Lower leg skin (tissue), 4 donors: ENCODE results near the gene CRAT. TPM values are rescaled to one million over a fixed set of nuclear protein-coding genes. Genes with fewer than 3 reads are reported as not detected.
A peak's percentile ranks its signal among the peaks of the same experiment; 100 is the strongest.

Experiments used
- DNase-seq, 2 donors: peaks; one replicate each; pipeline ENCODE4 v3.0.0-alpha.2; 2019; ENCODE audit warnings: low spot score in 2 of 2
- H3K4me3 ChIP-seq: fragments of 200-600 bp; sonication (generic); 2 replicates; pipeline ENCODE4 v1.5.1; 2017; ENCODE audit warnings: mild to moderate bottlenecking, low read depth; ENCODE audit not compliant: poor library complexity, severe bottlenecking
- POLR2A ChIP-seq, 2 donors: fragments of 450-650 bp; IDR thresholded peaks; one replicate each; pipeline ENCODE4 v1.6.1; 2016 to 2017; ENCODE audit warnings: antibody characterized with exemption in 2 of 2, mild to moderate bottlenecking in 1 of 2, moderate library complexity in 1 of 2
- WGBS, 2 donors: methylation state at CpG; one replicate each; pipeline ENCODE4 v1.1.5; 2018; 5-methylcytosine and 5-hydroxymethylcytosine counted together
- intact Hi-C: fragments of 100-400 bp; cut with DNase I; formaldehyde crosslinking; loops from one replicate; pipeline ENCODE4 v1.15.0; 2023; ENCODE audit warnings: low total_unique reads
- total RNA-seq, 4 donors: library from RNA; depleted of rRNA; stranded (reverse); fragments of >200 nt; gene quantifications; one replicate each; pipeline ENCODE4 v1.1.0, GENCODE V29; 2016
- TF ChIP-seq, protein P1 (sequence below), 3 donors: fragments of 450-650 bp; IDR thresholded peaks; one replicate each; pipeline ENCODE4 v1.5.1; 2016; ENCODE audit warnings: antibody characterized with exemption in 3 of 3, mild to moderate bottlenecking in 3 of 3, moderate library complexity in 2 of 3

Gene CRAT
- total RNA-seq, 4 donors from 2014 or later: 13.7 to 78.2 (median 31.3) TPM

DNA sequence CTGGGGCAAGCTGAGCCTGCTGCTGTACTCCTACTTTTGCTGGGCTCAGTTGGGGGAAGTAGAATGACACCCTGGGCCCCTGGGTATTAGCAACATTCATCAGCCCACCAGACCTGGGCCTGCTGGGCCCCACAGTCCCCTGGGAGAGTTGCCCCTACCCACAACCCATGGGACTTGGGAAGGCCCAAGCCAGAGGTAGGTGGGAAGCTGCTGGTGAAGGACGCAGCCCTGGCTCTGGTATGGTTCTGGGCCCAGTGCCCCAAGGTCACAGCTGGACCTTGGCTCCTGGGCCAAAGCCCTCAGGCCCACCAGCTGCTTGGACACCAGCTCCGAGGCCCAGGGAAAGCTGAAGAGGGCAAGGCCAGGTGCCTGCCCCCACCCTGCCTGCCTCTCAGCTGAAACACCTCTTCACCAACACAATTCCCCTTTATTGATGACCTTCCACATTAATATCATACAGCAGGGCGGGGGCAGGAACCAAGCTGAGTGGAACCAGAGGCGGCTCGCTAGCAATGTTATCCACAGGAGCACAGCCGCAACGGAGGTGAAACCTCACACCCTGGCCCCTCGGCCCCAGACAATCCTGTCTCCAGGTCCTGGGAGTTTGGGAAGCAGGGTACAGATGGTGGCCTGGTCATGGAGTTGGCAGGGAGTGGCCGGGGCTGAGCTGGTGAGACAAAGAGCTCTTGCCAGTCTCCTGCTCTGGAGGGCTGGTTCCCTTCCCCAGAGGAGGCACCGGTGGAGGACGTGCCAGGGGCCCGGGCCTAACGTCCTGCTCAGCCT, 16.0 kb downstream of the CRAT start:
- intact Hi-C loops: no loop called here
- DNase-seq: peak in 1 of 2 donors; percentile 80
- no peak overlapping the region for H3K4me3 ChIP-seq
- TF ChIP-seq, protein P1, sequence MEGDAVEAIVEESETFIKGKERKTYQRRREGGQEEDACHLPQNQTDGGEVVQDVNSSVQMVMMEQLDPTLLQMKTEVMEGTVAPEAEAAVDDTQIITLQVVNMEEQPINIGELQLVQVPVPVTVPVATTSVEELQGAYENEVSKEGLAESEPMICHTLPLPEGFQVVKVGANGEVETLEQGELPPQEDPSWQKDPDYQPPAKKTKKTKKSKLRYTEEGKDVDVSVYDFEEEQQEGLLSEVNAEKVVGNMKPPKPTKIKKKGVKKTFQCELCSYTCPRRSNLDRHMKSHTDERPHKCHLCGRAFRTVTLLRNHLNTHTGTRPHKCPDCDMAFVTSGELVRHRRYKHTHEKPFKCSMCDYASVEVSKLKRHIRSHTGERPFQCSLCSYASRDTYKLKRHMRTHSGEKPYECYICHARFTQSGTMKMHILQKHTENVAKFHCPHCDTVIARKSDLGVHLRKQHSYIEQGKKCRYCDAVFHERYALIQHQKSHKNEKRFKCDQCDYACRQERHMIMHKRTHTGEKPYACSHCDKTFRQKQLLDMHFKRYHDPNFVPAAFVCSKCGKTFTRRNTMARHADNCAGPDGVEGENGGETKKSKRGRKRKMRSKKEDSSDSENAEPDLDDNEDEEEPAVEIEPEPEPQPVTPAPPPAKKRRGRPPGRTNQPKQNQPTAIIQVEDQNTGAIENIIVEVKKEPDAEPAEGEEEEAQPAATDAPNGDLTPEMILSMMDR (IDR thresholded peaks at IDR 0.05): no peak
- no peak for TF ChIP-seq POLR2A (IDR thresholded peaks at IDR 0.05)
- 87 to 88% methylated on average over 9 to 12 of the region's 13 CpGs for WGBS, 2 donors

DNA sequence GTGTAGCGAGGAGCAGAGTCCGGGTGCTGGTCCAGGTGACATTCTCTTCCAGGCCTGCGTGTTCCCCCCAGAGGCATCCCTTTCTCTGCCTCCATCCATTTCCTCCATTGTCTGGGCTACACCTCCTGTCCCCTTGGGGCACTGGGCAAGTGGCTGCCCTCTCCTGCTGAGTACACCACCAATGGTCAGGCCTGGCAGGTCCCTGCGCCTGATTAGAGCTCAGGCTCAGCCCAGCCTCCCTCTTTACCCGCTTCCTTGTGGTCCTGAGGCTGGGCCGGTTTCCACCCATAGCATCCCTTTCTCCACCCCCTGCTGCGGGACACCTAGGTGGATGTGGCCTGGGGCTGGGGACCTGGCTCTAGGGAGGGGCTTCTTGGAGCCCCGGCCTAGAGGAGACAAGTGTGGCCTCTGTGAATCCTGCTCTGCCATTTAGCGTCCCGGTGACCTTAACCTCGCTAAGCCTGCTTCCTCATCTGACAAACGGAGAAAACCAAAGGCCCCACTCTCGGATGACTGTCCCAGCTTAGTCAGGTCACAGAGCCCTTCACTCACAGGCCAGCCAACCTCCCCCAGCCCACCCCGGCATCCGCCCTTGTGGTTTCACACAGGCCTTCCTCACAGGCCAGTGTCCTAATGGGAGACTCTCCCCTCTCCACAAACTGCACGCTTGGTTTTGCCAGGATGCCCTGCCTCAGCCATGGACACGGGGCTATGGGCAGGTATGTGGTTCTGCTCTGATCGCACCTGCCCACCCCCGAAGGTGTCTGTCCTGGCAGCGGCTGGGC, 16.8 kb downstream of the CRAT start:
- WGBS, 2 donors: 84 to 88% methylated on average over 19 to 20 of the region's 20 CpGs
- intact Hi-C loops: no loop called here
- no peak overlapping the region for H3K4me3 ChIP-seq
- peak in 1 of 2 donors; percentile 74 for DNase-seq
- no peak for TF ChIP-seq POLR2A (IDR thresholded peaks at IDR 0.05)
- TF ChIP-seq, protein P1 (IDR thresholded peaks at IDR 0.05): no peak

DNA sequence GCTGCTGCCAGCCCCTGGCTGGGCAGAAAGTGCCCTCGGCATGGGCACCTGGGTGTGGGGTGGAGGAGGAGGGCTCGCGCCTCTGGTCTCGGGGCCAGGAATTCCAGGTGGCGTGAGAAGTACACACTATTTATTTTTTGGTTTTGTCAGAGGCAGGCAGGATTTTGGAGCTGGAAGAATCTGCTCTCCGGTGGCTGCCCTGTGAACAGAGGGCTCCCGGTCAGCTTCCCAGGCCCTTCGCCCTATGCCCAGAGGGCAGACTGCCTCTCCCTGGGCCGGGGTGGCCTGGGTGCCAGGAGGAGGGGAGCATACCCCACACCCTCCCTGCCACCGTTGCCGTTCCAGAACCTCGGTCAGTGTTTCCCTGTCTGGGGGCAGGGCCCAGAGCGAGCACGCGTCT, 21.3 kb downstream of the CRAT start:
- TF ChIP-seq POLR2A (IDR thresholded peaks at IDR 0.05): no peak
- TF ChIP-seq, protein P1 (IDR thresholded peaks at IDR 0.05): no peak
- 92 to 93% methylated on average over 12 to 15 of the region's 15 CpGs for WGBS, 2 donors
- intact Hi-C loops: no loop called here
- no peak overlapping the region for H3K4me3 ChIP-seq
- DNase-seq: no peak

DNA sequence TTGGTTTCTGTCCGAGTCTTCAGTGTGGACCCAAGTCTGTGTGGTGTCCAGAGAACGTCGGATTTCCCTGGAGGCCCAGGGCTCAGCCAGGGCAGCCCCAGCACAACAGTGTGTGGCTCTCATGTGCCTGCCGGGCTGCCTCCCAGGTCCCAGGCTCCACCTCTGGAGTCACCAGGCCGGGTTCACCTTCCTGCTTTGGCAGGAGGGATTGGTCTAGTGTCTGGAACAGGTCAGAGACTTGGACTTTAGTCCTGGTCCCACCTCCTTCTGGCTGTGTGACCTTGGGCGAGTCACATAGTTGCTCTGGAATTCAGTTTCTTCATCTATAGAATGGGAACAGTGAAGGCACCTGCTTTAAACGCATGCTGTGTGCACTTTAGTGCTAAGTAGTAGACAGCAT, 26.5 kb downstream of the CRAT start:
- DNase-seq: no peak
- intact Hi-C loops: no loop called here
- 80 to 96% methylated on average over 6 to 7 of the region's 7 CpGs for whole genome bisulfite sequencing, 2 donors
- no peak overlapping the region for H3K4me3 ChIP-seq
- TF ChIP-seq POLR2A (IDR thresholded peaks at IDR 0.05): no peak
- TF ChIP-seq, protein P1 (IDR thresholded peaks at IDR 0.05): no peak

DNA sequence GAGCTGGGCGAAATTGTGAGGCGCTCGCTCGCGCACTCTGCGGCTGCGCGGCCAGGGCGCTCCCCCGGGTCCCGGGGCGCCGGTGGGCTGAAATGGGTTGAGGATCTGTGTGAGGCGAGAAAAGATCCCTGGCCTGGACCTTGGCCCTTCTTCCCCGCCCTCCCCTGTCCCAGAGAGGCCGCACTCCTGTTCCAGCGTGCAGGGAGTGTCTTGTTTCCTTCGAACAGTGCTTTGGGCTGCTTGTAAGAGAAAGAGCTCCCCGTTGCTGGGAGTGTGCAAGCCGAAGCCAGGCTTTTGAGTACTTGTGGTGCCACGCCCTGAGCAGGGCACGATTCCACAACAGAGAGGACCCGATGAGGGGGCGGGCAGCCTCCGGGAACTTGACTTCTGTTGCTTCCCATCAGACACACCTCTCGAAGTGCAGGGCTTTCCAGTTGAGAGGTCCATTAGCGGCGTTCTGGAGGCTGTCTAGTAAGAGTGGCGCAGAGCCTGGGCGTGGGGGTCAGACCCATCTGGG, 29.1 kb downstream of the CRAT start:
- intact Hi-C loops: no loop called here

More for the DNA sequence above, 29.1 kb downstream of the CRAT start:
- DNase-seq: peak in 1 of 2 donors; percentile 30
- TF ChIP-seq, protein P1 (IDR thresholded peaks at IDR 0.05): no peak
- no peak for TF ChIP-seq POLR2A (IDR thresholded peaks at IDR 0.05)
- H3K4me3 ChIP-seq: peak overlapping the region; percentile 54
- 1 to 2% methylated on average over 21 to 30 of the region's 30 CpGs for WGBS, 2 donors
